GM18951 (cell line): Measurements from ENCODE around the gene NPAS2.

Experiments
- POLR2A ChIP-seq: IDR thresholded peaks from 4 replicates; pipeline ENCODE4 v1.6.1; 2011; ENCODE audit warnings: mild to moderate bottlenecking; ENCODE audit not compliant: insufficient read length, insufficient read depth; ENCODE audit errors: extremely low read depth
- in situ Hi-C: fragments of 300-500 bp; cut with MboI; formaldehyde crosslinking; loops from one replicate; pipeline ENCODE4 v1.12.0; 2022; ENCODE audit warnings: low sequenced_read_pairs, mixed read lengths, inconsistent platforms; ENCODE audit not compliant: unreplicated experiment

Gene NPAS2

GRCh38 chr2:100835006-100835659 lies 15.2 kb downstream of the NPAS2 start:
- no peak for TF ChIP-seq POLR2A
- in situ Hi-C loops = no loop called here

- TF ChIP-seq POLR2A = no peak
- in situ Hi-C loops = no loop called here
Observed at GRCh38 chr2:100840519-100840918, 20.6 kb downstream of the NPAS2 start.

- TF ChIP-seq POLR2A = no peak
- in situ Hi-C loops = no loop called here
Observed at GRCh38 chr2:100842241-100842922, 22.4 kb downstream of the NPAS2 start.

- in situ Hi-C loops = no loop called here
- no peak for TF ChIP-seq POLR2A
Observed at GRCh38 chr2:100844514-100844913, 24.6 kb downstream of the NPAS2 start.

- in situ Hi-C loops = no loop called here
- TF ChIP-seq POLR2A = no peak
Observed at GRCh38 chr2:100845141-100845991, 25.4 kb downstream of the NPAS2 start.

- no peak for TF ChIP-seq POLR2A
Observed at GRCh38 chr2:100846716-100847115, 26.8 kb downstream of the NPAS2 start.

GRCh38 chr2:100852447-100852846 lies 32.5 kb downstream of the NPAS2 start:
- TF ChIP-seq POLR2A = no peak
- in situ Hi-C loops = no loop called here

More at GRCh38 chr2:100846716-100847115, 26.8 kb downstream of the NPAS2 start:
- in situ Hi-C loops = no loop called here

- TF ChIP-seq POLR2A = no peak
- in situ Hi-C loops = no loop called here
Observed at GRCh38 chr2:100852999-100853908, 33.3 kb downstream of the NPAS2 start.

GRCh38 chr2:100853909-100854810 lies 34.2 kb downstream of the NPAS2 start:
- TF ChIP-seq POLR2A = no peak
- in situ Hi-C loops = no loop called here

- in situ Hi-C loops = no loop called here
- no peak for TF ChIP-seq POLR2A
Observed at GRCh38 chr2:100855084-100855483, 35.1 kb downstream of the NPAS2 start.

- in situ Hi-C loops = no loop called here
- no peak for TF ChIP-seq POLR2A
Observed at GRCh38 chr2:100855606-100856005, 35.7 kb downstream of the NPAS2 start.

- in situ Hi-C loops = no loop called here
- no peak for TF ChIP-seq POLR2A
Observed at GRCh38 chr2:100856732-100857131, 36.8 kb downstream of the NPAS2 start.
